B cell (primary cell): ENCODE measurements around the gene GTF2IRD1. TPM values are rescaled to one million over a fixed set of nuclear protein-coding genes. Genes with fewer than 3 reads are reported as not detected.

ENCODE experiments used
- ATAC-seq: fragments of 200-7000 bp; cut with Tn5 transposase; one replicate; pipeline ENCODE4 v1.10.0; 2021; ENCODE audit warnings: low read depth, mild to moderate bottlenecking, moderate number of reproducible peaks, moderate library complexity
- CTCF ChIA-PET: fragments of 350-600 bp; sonication (Branson Sonifier 250); formaldehyde crosslinking; loops from one replicate; lab custom pipeline; 2021; ENCODE audit warnings: antibody characterized with exemption, inconsistent platforms; lab: Charles Lee
- POLR2A ChIA-PET: fragments of 350-600 bp; sonication (Branson Sonifier 250); formaldehyde crosslinking; loops from one replicate; lab custom pipeline; 2021; ENCODE audit warnings: antibody characterized with exemption; lab: Charles Lee
- DNase-seq: peaks from one replicate; pipeline ENCODE4 v3.0.0; 2013
- H2AFZ ChIP-seq: 2 replicates; pipeline ENCODE4 v1.6.1; 2012; ENCODE audit warnings: mild to moderate bottlenecking, low read depth, low read length; ENCODE audit not compliant: insufficient read depth, poor library complexity, severe bottlenecking
- H3K27ac ChIP-seq, 2 donors: 1 replicate in 1 of 2; 2 replicates in 1 of 2; pipeline ENCODE4 v1.5.1; 2012 to 2013; ENCODE audit warnings: low read length in 2 of 2, mild to moderate bottlenecking in 2 of 2, moderate library complexity in 1 of 2
- H3K27me3 ChIP-seq, 4 experiments: fragments of 200-600 bp in 1 of 4; sonication (generic) in 1 of 4; replicated peaks in 1 of 4; 1 replicate in 2 of 4; 2 replicates in 2 of 4; pipeline versions ENCODE4 v1.6.1 to v1.7.0; 2013 to 2016; ENCODE audit warnings: low read length in 3 of 4, mild to moderate bottlenecking in 2 of 4, mixed read lengths in 1 of 4, moderate library complexity in 1 of 4; ENCODE audit not compliant: insufficient read depth in 4 of 4, control insufficient read depth in 3 of 4; ENCODE audit errors: control extremely low read depth in 1 of 4
- H3K36me3 ChIP-seq, 2 experiments: replicated peaks in 1 of 2; 1 replicate in 1 of 2; 2 replicates in 1 of 2; pipeline versions ENCODE4 v1.6.1 to v1.7.1; 2013; ENCODE audit warnings: low read length in 1 of 2; ENCODE audit not compliant: insufficient read depth in 2 of 2, control insufficient read depth in 1 of 2; ENCODE audit errors: control extremely low read depth in 1 of 2, extremely low read depth in 1 of 2
- H3K4me1 ChIP-seq, 2 donors: fragments of 200-600 bp in 1 of 2; sonication (generic) in 1 of 2; 1 replicate in 1 of 2; 2 replicates in 1 of 2; pipeline versions ENCODE4 v1.5.1 to v1.6.1; 2013 to 2017; ENCODE audit warnings: low read length in 2 of 2; ENCODE audit not compliant: control insufficient read depth in 2 of 2, insufficient read depth in 2 of 2
- H3K4me2 ChIP-seq: replicated peaks from 2 replicates; pipeline ENCODE3; 2012; ENCODE audit warnings: mild to moderate bottlenecking, low read depth, low read length; ENCODE audit not compliant: poor library complexity, severe bottlenecking
- H3K4me3 ChIP-seq, 5 experiments: fragments of 200-600 bp in 1 of 5; sonication (generic) in 1 of 5; 1 replicate in 3 of 5; 2 replicates in 2 of 5; pipeline versions ENCODE4 v1.5.1 to v1.7.0; 2011 to 2016; ENCODE audit warnings: low read length in 4 of 5, mild to moderate bottlenecking in 4 of 5, low read depth in 2 of 5, control low read depth in 1 of 5, moderate library complexity in 1 of 5; ENCODE audit not compliant: insufficient read depth in 1 of 5; ENCODE audit errors: control extremely low read depth in 1 of 5, extremely low read depth in 1 of 5
- H3K79me2 ChIP-seq: fragments of 200-600 bp; sonication (generic); one replicate; pipeline ENCODE4 v1.6.0; 2016; ENCODE audit warnings: low read length; ENCODE audit not compliant: control insufficient read depth, insufficient read depth
- H3K9ac ChIP-seq: fragments of 200-600 bp; sonication (generic); 2 replicates; pipeline ENCODE4 v1.6.1; 2017; ENCODE audit warnings: mild to moderate bottlenecking, low read length, moderate library complexity
- H3K9me3 ChIP-seq, 3 donors: one replicate each; pipeline versions ENCODE4 v1.6.1 to v1.7.1; 2013; ENCODE audit warnings: low read length in 2 of 3; ENCODE audit not compliant: control insufficient read depth in 2 of 3, insufficient read depth in 1 of 3; ENCODE audit errors: control extremely low read depth in 1 of 3
- H4K20me1 ChIP-seq: 2 replicates; pipeline ENCODE4 v1.6.0; 2012; ENCODE audit warnings: mild to moderate bottlenecking, low read length; ENCODE audit not compliant: insufficient read depth, control insufficient read depth, poor library complexity, severe bottlenecking
- H3K27ac Mint-ChIP-seq: one replicate; pipeline ENCODE4 v1.8.0; 2021; ENCODE audit warnings: mixed read lengths
- H3K27me3 Mint-ChIP-seq: one replicate; pipeline ENCODE4 v1.8.0; 2021; ENCODE audit warnings: mixed read lengths
- H3K4me1 Mint-ChIP-seq: one replicate; pipeline ENCODE4 v1.8.0; 2021; ENCODE audit warnings: mixed read lengths
- H3K4me3 Mint-ChIP-seq: one replicate; pipeline ENCODE4 v1.8.0; 2021; ENCODE audit warnings: mixed read lengths
- H3K9me3 Mint-ChIP-seq: one replicate; pipeline ENCODE4 v1.8.0; 2022; ENCODE audit warnings: mixed read lengths; ENCODE audit not compliant: insufficient read depth
- EZH2 ChIP-seq: IDR thresholded peaks from 2 replicates; pipeline ENCODE4 v1.6.1; 2012; ENCODE audit warnings: borderline replicate concordance, low read depth, mild to moderate bottlenecking, moderate library complexity, low read length; ENCODE audit not compliant: insufficient read depth, poor library complexity, severe bottlenecking
- WGBS: methylation state at CpG from one replicate; pipeline ENCODE4 v1.1.5; 2013; ENCODE audit warnings: missing lambda C conversion rate; ENCODE audit not compliant: insufficient coverage; 5-methylcytosine and 5-hydroxymethylcytosine counted together
- intact Hi-C: fragments of 100-400 bp; cut with micrococcal nuclease; formaldehyde crosslinking; loops from one replicate; pipeline ENCODE4 v1.10.0; 2022
- polyA plus RNA-seq: library from polyadenylated mRNA; depleted of rRNA; stranded (reverse); fragments of >200 nt; gene quantifications from 2 replicates; pipeline ENCODE4 v1.2.3, GENCODE V29; 2012
- total RNA-seq, 2 donors: library from RNA; stranded (reverse); fragments of 120-200 nt in 1 of 2; gene quantifications; 1 replicate in 1 of 2; 2 replicates in 1 of 2; pipeline versions ENCODE4 v1.2.3 to v1.2.4, GENCODE V29; 2013 to 2022
- TF ChIP-seq, protein P1 (sequence below): fragments of 200-600 bp; IDR thresholded peaks from one replicate; pipeline ENCODE4 v1.8.0; 2022; ENCODE audit warnings: antibody characterized with exemption, mild to moderate bottlenecking

Gene GTF2IRD1
- total and polyA plus RNA-seq, 2 donors (not counting 1 experiment from before 2014, with no cell fraction given) = 0.45 to 2.2 TPM

- ChIA-PET POLR2A (no interaction called here), CTCF (no interaction called here)
- no peak overlapping the region for H3K27ac ChIP-seq
- H3K79me2 ChIP-seq = no peaks in the 10 kb centered on the region
- no peak for ATAC-seq
- H3K4me1 ChIP-seq = no peaks in the 10 kb centered on the region
- H3K36me3 ChIP-seq = no peaks in the 10 kb centered on the region
- Mint-ChIP-seq H3K9me3 (no peaks in the 10 kb centered on the region), H3K27ac (no peak overlapping the region), H3K4me3 (no peak overlapping the region), H3K27me3 (no peaks in the 10 kb centered on the region), H3K4me1 (peaks cover 2% of the 10 kb centered on the region)
- TF ChIP-seq, protein P1, sequence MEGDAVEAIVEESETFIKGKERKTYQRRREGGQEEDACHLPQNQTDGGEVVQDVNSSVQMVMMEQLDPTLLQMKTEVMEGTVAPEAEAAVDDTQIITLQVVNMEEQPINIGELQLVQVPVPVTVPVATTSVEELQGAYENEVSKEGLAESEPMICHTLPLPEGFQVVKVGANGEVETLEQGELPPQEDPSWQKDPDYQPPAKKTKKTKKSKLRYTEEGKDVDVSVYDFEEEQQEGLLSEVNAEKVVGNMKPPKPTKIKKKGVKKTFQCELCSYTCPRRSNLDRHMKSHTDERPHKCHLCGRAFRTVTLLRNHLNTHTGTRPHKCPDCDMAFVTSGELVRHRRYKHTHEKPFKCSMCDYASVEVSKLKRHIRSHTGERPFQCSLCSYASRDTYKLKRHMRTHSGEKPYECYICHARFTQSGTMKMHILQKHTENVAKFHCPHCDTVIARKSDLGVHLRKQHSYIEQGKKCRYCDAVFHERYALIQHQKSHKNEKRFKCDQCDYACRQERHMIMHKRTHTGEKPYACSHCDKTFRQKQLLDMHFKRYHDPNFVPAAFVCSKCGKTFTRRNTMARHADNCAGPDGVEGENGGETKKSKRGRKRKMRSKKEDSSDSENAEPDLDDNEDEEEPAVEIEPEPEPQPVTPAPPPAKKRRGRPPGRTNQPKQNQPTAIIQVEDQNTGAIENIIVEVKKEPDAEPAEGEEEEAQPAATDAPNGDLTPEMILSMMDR = no peak
- no peak for TF ChIP-seq EZH2
- no peaks in the 10 kb centered on the region for H3K27me3 ChIP-seq
- H3K4me3 ChIP-seq = no peak overlapping the region
- no peak overlapping the region for H3K4me2 ChIP-seq
- H3K9me3 ChIP-seq = no peaks in the 10 kb centered on the region
- no peak overlapping the region for H3K9ac ChIP-seq
- intact Hi-C loops = no loop called here
- DNase-seq = no peak
- WGBS = 97% methylated on average over 8 of the region's 11 CpGs
- no peak overlapping the region for H2AFZ ChIP-seq
- no peaks in the 10 kb centered on the region for H4K20me1 ChIP-seq
These were observed 121.5 kb downstream of the GTF2IRD1 start for GRCh38 chr7:74575083-74575784.

- H3K4me2 ChIP-seq = no peak overlapping the region
- H3K79me2 ChIP-seq = no peaks in the 10 kb centered on the region
- no peak for ATAC-seq
- no peak overlapping the region for H3K27ac ChIP-seq
- TF ChIP-seq EZH2 = no peak
- TF ChIP-seq, protein P1 = no peak
- Mint-ChIP-seq H3K27ac (no peak overlapping the region), H3K4me3 (no peak overlapping the region), H3K9me3 (no peaks in the 10 kb centered on the region), H3K27me3 (no peaks in the 10 kb centered on the region), H3K4me1 (peaks cover 2% of the 10 kb centered on the region)
- intact Hi-C loops = no loop called here
- no peaks in the 10 kb centered on the region for H3K9me3 ChIP-seq
- no peak for DNase-seq
- ChIA-PET CTCF (no interaction called here), POLR2A (no interaction called here)
- 92% methylated on average over 2 of the region's 7 CpGs for WGBS
- H3K4me3 ChIP-seq = no peak overlapping the region
- no peak overlapping the region for H2AFZ ChIP-seq
- H3K27me3 ChIP-seq = no peaks in the 10 kb centered on the region
- no peaks in the 10 kb centered on the region for H3K4me1 ChIP-seq
- no peaks in the 10 kb centered on the region for H4K20me1 ChIP-seq
- H3K9ac ChIP-seq = no peak overlapping the region
- H3K36me3 ChIP-seq = no peaks in the 10 kb centered on the region
These were observed 122.1 kb downstream of the GTF2IRD1 start for GRCh38 chr7:74575811-74576210.
